HG03025 (cell line): ENCODE data around the gene LCE3B.
"Not testable (repeated sequence)": the region's sequence is repeated elsewhere in the genome, so short reads cannot be mapped to it uniquely, and the experiment has no call there.

Experiments
- ATAC-seq: cut with Tn5 transposase; IDR thresholded peaks from one replicate; pipeline ENCODE4 v1.9.1; 2021; ENCODE audit warnings: mild to moderate bottlenecking, moderate library complexity; ENCODE audit not compliant: unreplicated experiment, low FRiP score

Gene LCE3B

GRCh38 chr1:152613511-152613910 lies at the start of gene LCE3B:
TSS of gene LCE3B (plus strand) at chr1:152613811. CDS start at chr1:152613811, 0 bp downstream.
- ATAC-seq = no peak

- no peak for ATAC-seq
Observed at GRCh38 chr1:152565115-152565514, 48.5 kb upstream of the LCE3B start.

- no peak for ATAC-seq
Observed at GRCh38 chr1:152565535-152566215, 47.9 kb upstream of the LCE3B start.

- ATAC-seq = no peak
Observed at GRCh38 chr1:152566681-152567080, 46.9 kb upstream of the LCE3B start, which contains the start of gene LCE3E. TSS of gene LCE3E (minus strand) at chr1:152566780. CDS start at chr1:152566208, 572 bp downstream.

GRCh38 chr1:152577168-152577567 lies 36.4 kb upstream of the LCE3B start:
- ATAC-seq = no peak

GRCh38 chr1:152579526-152579925 lies 34.1 kb upstream of the LCE3B start:
- not testable (repeated sequence) for ATAC-seq

- no peak for ATAC-seq
Observed at GRCh38 chr1:152580433-152580832, 33.2 kb upstream of the LCE3B start, which contains the start of gene LCE3D. TSS of gene LCE3D (minus strand) at chr1:152580516. CDS start at chr1:152579936, 580 bp downstream.

- no peak for ATAC-seq
Observed at GRCh38 chr1:152582647-152583046, 31.0 kb upstream of the LCE3B start.

- no peak for ATAC-seq
Observed at GRCh38 chr1:152585586-152585985, 28.0 kb upstream of the LCE3B start.

GRCh38 chr1:152596986-152597385 lies 16.6 kb upstream of the LCE3B start:
- no peak for ATAC-seq

- ATAC-seq = no peak
Observed at GRCh38 chr1:152599934-152600333, 13.7 kb upstream of the LCE3B start, which contains the start of gene LCE3C. TSS of gene LCE3C (plus strand) at chr1:152600234. CDS start at chr1:152600732, 498 bp downstream.

- ATAC-seq = no peak
Observed at GRCh38 chr1:152621993-152622392, 8.4 kb downstream of the LCE3B start.

GRCh38 chr1:152622803-152623202 lies 9.2 kb downstream of the LCE3B start, which contains the start of gene LCE3A:
TSS of gene LCE3A (minus strand) at chr1:152623103. CDS start at chr1:152623103, 0 bp downstream.
- ATAC-seq = no peak

GRCh38 chr1:152623203-152623844 lies 9.7 kb downstream of the LCE3B start:
- no peak for ATAC-seq

- no peak for ATAC-seq
Observed at GRCh38 chr1:152626744-152627143, 13.1 kb downstream of the LCE3B start.

GRCh38 chr1:152630596-152630995 lies 17.0 kb downstream of the LCE3B start:
- no peak for ATAC-seq

GRCh38 chr1:152640351-152640750 lies 26.7 kb downstream of the LCE3B start:
- ATAC-seq = no peak

GRCh38 chr1:152643945-152644344 lies 30.3 kb downstream of the LCE3B start:
- ATAC-seq = no peak

GRCh38 chr1:152645146-152645545 lies 31.5 kb downstream of the LCE3B start:
- ATAC-seq = no peak

- no peak for ATAC-seq
Observed at GRCh38 chr1:152646656-152647055, 33.0 kb downstream of the LCE3B start.

- ATAC-seq = no peak
Observed at GRCh38 chr1:152654110-152654509, 40.5 kb downstream of the LCE3B start.

- no peak for ATAC-seq
Observed at GRCh38 chr1:152656459-152656858, 42.8 kb downstream of the LCE3B start.
